Parathyroid adenoma (tissue), 2 donors: ENCODE data around the gene EEIG1.
A peak's percentile ranks its signal among the peaks of the same experiment; 100 is the strongest.

Source experiments
- H2AFZ ChIP-seq: fragments of 300-600 bp; sonication (generic); one replicate; pipeline ENCODE4 v1.7.0; 2017; ENCODE audit warnings: antibody characterized with exemption, mild to moderate bottlenecking
- H3K27ac ChIP-seq: fragments of 300-600 bp; sonication (generic); one replicate; pipeline ENCODE4 v1.7.0; 2017
- H3K27me3 ChIP-seq: fragments of 300-600 bp; sonication (generic); one replicate; pipeline ENCODE4 v1.7.0; 2017; ENCODE audit warnings: low read length; ENCODE audit not compliant: control insufficient read depth, insufficient read depth
- H3K36me3 ChIP-seq: fragments of 300-600 bp; sonication (generic); one replicate; pipeline ENCODE4 v1.7.0; 2017; ENCODE audit warnings: low read length; ENCODE audit not compliant: control insufficient read depth, insufficient read depth
- H3K4me1 ChIP-seq: fragments of 300-600 bp; sonication (generic); one replicate; pipeline ENCODE4 v1.7.0; 2017; ENCODE audit warnings: control low read depth
- H3K4me2 ChIP-seq: fragments of 300-600 bp; sonication (generic); one replicate; pipeline ENCODE4 v1.7.0; 2017; ENCODE audit warnings: low read length
- H3K4me3 ChIP-seq: fragments of 300-600 bp; sonication (generic); one replicate; pipeline ENCODE4 v1.7.0; 2017; ENCODE audit warnings: low read depth, low read length
- H3K79me2 ChIP-seq: fragments of 300-600 bp; sonication (generic); one replicate; pipeline ENCODE4 v1.7.0; 2017; ENCODE audit warnings: control low read depth
- H3K9ac ChIP-seq: fragments of 300-600 bp; sonication (generic); one replicate; pipeline ENCODE4 v1.7.0; 2017; ENCODE audit warnings: mild to moderate bottlenecking
- H3K9me3 ChIP-seq: fragments of 300-600 bp; sonication (generic); one replicate; pipeline ENCODE4 v1.7.0; 2017; ENCODE audit warnings: low read length; ENCODE audit not compliant: control insufficient read depth
- TF ChIP-seq, protein P1 (sequence below): fragments of 300-600 bp; sonication (generic); IDR thresholded peaks from one replicate; pipeline ENCODE4 v1.7.0; 2017; ENCODE audit warnings: antibody characterized with exemption, mild to moderate bottlenecking
- donor health status: primary hyperparathyroidism.

Gene EEIG1

DNA sequence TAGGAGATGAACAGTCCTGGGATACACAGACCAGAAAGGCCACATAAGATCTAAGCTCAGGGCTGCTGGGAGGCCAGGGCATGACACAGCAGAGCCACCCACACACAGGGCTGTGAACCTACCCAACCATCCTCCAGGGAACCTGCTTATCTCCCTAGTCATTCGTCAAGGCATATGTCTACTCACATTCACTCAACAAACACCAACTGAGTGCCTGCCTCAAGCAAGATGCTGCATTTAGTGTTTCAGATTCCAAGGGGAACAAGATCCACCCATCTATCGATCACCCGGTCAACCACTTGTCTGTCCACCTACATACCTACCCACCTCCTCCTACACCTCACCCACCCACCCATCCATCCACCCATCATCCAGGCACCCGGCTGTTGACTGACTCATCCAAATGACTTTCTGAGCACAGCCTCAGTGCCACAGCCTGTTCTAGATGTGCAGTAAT, 45.0 kb downstream of the EEIG1 start:
- Histone ChIP-seq H2AFZ (no peak overlapping the region), H3K79me2 (peaks cover 5% of the 10 kb centered on the region), H3K9me3 (no peaks in the 10 kb centered on the region), H3K4me2 (no peak overlapping the region), H3K9ac (no peak overlapping the region), H3K27me3 (no peaks in the 10 kb centered on the region), H3K27ac (no peak overlapping the region), H3K4me3 (no peak overlapping the region), H3K36me3 (no peaks in the 10 kb centered on the region), H3K4me1 (peaks cover 2% of the 10 kb centered on the region)
- TF ChIP-seq, protein P1, sequence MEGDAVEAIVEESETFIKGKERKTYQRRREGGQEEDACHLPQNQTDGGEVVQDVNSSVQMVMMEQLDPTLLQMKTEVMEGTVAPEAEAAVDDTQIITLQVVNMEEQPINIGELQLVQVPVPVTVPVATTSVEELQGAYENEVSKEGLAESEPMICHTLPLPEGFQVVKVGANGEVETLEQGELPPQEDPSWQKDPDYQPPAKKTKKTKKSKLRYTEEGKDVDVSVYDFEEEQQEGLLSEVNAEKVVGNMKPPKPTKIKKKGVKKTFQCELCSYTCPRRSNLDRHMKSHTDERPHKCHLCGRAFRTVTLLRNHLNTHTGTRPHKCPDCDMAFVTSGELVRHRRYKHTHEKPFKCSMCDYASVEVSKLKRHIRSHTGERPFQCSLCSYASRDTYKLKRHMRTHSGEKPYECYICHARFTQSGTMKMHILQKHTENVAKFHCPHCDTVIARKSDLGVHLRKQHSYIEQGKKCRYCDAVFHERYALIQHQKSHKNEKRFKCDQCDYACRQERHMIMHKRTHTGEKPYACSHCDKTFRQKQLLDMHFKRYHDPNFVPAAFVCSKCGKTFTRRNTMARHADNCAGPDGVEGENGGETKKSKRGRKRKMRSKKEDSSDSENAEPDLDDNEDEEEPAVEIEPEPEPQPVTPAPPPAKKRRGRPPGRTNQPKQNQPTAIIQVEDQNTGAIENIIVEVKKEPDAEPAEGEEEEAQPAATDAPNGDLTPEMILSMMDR, result no peak

DNA sequence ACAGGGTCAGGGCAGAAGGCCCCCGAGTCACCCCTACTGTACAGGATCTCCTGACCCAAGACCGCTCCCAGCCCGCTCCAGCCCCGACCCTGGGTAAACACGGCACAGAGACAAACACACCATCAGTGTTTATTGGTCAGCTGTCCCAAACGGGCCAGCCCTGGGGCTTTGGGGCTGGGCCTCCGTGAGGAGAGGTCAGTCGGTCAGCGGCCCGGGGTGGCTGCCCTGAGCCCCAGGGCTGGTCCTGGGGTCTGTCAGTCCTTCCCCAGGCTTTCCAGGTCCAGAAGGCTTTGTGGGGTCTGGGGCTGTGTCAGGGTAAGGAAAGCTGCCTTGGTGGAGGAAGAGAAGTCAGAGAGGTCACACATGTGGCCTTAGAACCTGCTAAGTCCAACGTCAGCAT, 45.8 kb downstream of the EEIG1 start:
- H3K27me3 ChIP-seq, result no peaks in the 10 kb centered on the region
- H3K4me2 ChIP-seq, result no peak overlapping the region
- TF ChIP-seq, protein P1, result no peak
- H3K79me2 ChIP-seq, result peaks cover 5% of the 10 kb centered on the region
- H3K36me3 ChIP-seq, result no peaks in the 10 kb centered on the region
- no peak overlapping the region for H3K27ac ChIP-seq
- H3K4me1 ChIP-seq, result peaks cover 2% of the 10 kb centered on the region
- no peak overlapping the region for H3K4me3 ChIP-seq
- H2AFZ ChIP-seq, result no peak overlapping the region
- no peak overlapping the region for H3K9ac ChIP-seq
- H3K9me3 ChIP-seq, result no peaks in the 10 kb centered on the region

DNA sequence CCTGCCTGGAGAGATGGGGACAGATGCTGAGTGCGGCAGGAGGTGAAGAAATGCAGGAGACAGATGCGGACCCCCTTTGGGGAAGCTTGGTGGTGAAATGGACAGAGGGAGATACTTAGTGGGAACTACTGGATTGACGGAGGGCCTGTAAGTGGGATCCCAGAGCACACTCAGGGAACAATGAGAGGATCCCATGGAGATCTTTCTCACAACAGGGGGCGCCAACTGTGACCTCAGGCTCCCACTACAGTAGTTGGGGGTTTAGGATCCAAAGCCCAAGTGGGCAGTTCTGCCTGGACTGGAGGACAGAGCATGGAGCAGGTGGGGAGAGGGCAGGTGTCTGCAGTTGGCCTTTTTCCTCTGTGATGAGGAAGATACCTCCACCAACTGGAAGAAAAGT, 46.5 kb downstream of the EEIG1 start:
- no peak overlapping the region for H2AFZ ChIP-seq
- peaks cover 2% of the 10 kb centered on the region for H3K4me1 ChIP-seq
- TF ChIP-seq, protein P1, result no peak
- no peaks in the 10 kb centered on the region for H3K27me3 ChIP-seq
- no peak overlapping the region for H3K4me2 ChIP-seq
- H3K36me3 ChIP-seq, result no peaks in the 10 kb centered on the region
- H3K9ac ChIP-seq, result no peak overlapping the region
- no peak overlapping the region for H3K27ac ChIP-seq
- H3K79me2 ChIP-seq, result peaks cover 5% of the 10 kb centered on the region
- H3K4me3 ChIP-seq, result no peak overlapping the region
- H3K9me3 ChIP-seq, result no peaks in the 10 kb centered on the region

DNA sequence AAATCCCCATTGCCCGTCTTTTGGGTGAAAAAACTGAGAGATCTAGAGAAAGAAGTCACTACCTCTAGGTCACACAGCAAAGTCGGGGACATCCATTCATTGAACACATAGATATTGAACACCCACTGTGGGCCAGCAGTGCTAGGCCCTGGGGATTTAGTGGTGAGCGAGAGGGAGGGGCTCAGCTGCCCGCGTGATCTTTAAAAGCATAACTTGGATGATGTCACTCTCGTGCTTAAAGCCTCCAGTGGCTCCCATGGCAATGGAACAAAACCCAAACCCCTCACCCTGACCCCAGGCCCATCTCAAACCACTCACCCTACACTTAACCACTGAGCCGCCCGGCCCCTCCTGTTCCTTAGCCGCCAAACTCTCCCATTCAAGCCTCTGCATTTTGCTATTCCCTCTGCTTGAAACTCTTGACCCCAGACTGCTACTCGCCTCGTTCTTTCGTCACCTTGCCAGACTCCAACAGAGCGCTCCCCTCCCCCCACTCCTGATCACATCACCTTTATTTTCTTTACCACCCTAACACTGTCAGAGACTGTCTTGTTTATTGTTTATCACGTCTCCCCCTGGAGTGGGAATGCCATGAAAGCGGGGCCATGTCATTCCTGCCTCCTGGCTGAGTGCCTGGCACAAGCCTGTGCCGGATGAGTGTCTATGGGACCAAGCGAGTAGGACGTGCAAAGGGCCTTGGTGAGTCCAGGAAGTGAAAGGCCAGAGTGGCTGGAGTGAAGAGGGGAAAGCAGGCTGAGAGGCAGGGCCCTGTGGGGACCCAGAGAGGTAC, 49.5 kb downstream of the EEIG1 start:
- Histone ChIP-seq H3K4me1 (peaks cover 5% of the 10 kb centered on the region), H3K4me3 (no peak overlapping the region), H3K4me2 (peak overlapping the region; percentile 77), H3K9me3 (no peaks in the 10 kb centered on the region), H3K27ac (no peak overlapping the region), H3K79me2 (peaks cover 2% of the 10 kb centered on the region), H3K36me3 (no peaks in the 10 kb centered on the region), H3K9ac (no peak overlapping the region), H2AFZ (peak overlapping the region; percentile 15), H3K27me3 (no peaks in the 10 kb centered on the region)
- TF ChIP-seq, protein P1, result no peak
